ENCODE data around the gene LDAF1.
"Not testable (repeated sequence)": the region's sequence is repeated elsewhere in the genome, so short reads cannot be mapped to it uniquely, and the experiment has no call there.

LDAF1 gene

GRCh38 chr16:21158208-21159110, at the start of gene LDAF1:
Gene LDAF1, plus strand, starts transcription at chr16:21158674. Its CDS starts 2,509 bp downstream, at chr16:21161183.
- peak; percentile 87 for DNase-seq

- not testable (repeated sequence) for DNase-seq
These were observed 42.9 kb upstream of the LDAF1 start for GRCh38 chr16:21115551-21115950.

DNA sequence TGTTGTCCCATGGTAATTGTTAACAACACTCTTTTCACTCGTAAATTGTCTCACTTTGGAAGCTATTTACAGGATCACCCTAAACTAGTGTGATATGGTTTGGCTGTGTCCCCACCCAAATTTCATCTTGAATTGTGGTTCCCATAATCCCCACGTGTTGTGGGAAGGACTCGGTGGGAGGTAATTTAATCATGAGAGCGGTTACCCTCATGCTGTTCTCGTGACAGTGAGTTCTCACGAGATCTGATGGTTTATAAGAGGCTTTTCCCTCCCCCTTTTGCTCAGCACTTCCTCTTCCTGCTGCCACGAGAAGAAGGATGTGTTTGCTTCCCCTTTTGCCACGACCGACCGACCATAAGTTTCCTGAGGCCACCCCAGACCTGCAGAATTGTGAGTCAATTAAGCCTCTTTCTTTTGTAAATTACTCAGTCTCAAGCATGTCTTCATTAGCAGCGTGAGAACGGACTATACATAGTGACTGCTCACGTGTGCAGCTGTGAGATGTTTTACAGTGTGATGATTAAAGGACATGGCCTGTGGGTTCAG, 42.3 kb upstream of the LDAF1 start:
- no peak for DNase-seq

DNA sequence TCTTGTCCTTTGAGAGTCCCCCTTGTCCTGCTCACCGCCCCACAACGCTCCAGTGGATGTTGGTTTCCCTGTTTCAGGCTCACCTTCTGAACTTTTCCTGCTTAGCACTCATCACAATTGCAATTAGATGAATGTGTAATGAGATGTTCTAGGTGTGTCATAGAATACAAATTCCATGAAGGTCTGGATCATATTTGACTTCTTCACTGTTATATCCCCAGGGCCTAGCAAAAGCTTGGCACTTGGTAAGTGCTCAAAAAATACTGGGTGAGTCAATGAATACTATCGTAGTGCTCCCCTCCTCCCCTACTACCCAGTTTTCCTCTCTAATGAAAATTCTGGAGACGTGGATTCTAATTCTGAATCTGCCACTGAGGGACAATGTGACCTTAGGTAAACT, 40.9 kb upstream of the LDAF1 start:
- DNase-seq = no peak

GRCh38 chr16:21120976-21121520, 37.4 kb upstream of the LDAF1 start:
- DNase-seq = no peak

GRCh38 chr16:21125191-21125590, 33.3 kb upstream of the LDAF1 start:
- no peak for DNase-seq

DNA sequence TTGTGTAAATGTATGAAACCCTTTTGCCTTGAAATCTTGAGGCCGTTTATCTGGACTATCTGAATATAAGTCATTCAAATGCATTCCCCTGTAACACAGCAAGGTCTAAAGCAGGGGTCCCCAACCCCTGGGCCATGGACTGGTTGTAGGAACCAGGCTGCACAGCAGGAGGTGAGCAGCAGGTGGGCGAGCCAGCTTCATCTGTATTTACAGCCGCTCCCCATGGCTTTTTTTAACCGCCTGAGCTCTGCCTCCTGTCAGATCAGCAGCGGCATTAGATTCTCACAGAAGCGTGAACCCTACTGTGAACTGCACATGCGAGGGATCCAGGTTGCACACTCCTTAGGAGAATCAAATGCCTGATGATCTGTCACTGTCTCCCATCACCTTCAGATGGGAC, 32.0 kb upstream of the LDAF1 start:
- no peak for DNase-seq

DNA sequence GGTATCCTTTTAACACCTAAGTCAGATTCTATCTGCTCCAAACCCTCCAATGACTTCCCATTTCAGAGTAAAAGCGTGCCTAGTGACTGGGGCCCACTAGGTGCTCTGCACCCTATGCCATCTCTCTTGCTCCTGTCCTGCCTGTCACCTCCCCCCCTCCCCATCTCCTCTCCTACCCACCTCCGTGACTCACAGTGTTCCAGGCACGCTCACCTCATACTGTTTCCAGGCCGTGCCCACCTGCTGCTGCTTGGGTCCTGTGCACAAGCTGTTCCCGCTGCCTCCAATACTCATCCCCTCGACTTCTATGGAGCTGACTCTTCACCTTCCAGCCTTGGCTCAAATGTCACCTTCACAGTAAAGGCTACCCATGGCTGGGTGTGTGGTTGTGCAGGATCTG, 29.5 kb upstream of the LDAF1 start:
- no peak for DNase-seq

GRCh38 chr16:21130811-21131210, 27.7 kb upstream of the LDAF1 start:
- DNase-seq = no peak

GRCh38 chr16:21134053-21134452, 24.4 kb upstream of the LDAF1 start:
- DNase-seq = no peak

DNA sequence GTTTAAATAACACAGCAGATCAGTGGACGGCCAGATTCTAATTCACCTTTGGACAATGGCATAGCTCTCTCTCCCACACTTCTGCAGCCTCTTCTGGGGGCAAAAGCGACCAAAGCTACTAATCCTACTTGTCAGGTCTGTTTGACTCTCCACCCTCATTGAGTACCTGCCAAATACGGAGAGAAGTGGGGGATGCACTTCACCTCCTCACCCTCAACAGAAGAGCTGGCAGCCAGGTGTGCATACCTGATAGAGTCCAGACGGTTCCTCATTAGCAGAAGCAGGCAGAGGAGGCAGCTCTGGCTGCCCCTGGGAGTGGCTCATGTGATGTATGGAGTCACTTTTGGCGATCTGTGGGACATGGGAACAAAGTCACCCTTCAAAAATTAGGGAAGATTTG, 12.7 kb upstream of the LDAF1 start:
- no peak for DNase-seq

GRCh38 chr16:21150375-21151001, 8.0 kb upstream of the LDAF1 start, which contains the start of gene DNAH3:
Gene DNAH3, minus strand, starts transcription at chr16:21150846. Its CDS starts 527 bp downstream, at chr16:21150319.
- DNase-seq = no peak

DNA sequence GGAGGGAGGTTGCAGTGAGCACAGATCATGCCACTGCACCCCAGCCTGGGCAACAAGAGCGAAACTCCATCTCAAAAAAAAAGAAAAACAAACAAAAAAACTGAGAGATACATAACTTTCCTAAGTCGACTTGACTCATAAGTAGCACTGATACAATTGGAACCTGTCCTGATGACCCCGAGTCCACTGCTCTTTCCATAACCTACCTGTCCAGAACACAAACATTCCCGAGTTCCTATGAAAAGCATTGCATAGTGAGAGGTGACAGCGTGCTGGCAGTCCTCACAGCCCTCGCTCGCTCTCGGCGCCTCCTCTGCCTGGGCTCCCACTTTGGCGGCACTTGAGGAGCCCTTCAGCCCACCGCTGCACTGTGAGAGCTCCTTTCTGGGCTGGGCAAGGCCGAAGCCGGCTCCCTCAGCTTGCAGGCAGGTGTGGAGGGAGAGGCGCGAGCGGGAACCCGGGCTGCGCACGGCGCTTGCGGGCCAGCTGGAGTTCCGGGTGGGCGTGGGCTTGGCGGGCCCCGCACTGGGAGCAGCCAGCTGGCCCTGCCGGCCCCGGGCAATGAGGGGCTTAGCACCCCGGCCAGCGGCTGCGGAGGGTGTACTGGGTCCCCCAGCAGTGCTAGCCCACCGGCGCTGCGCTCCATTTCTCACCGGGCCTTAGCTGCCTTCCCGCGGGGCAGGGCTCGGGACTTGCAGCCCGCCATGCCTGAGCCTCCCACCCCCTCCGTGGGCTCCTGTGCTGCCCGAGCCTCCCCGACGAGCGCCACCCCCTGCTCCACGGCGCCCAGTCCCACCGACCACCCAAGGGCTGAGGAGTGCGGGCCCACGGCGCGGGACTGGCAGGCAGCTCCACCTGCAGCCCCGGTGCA, 6.1 kb upstream of the LDAF1 start:
- DNase-seq = not testable (repeated sequence)

GRCh38 chr16:21153124-21153729, 5.2 kb upstream of the LDAF1 start:
- DNase-seq = not testable (repeated sequence)

DNA sequence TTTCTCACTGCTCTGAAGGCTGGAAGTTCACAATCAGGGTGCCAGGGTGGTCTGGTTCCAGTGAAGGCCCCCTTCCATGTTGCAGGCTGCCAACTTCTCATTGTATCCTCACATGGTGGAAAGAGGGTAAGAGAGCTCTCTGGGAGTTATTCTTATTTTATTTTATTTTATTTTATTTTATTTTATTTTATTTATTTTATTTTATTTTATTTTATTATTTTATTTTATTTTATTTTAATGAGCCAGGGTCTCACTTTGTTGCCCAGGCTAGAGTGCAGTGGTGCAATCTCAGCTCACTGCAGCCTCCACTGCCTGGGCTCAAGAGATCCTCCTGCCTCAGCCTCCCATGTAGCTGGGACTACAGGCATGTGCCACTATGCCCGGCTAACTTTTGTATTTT, 2.5 kb upstream of the LDAF1 start:
- not testable (repeated sequence) for DNase-seq

DNA sequence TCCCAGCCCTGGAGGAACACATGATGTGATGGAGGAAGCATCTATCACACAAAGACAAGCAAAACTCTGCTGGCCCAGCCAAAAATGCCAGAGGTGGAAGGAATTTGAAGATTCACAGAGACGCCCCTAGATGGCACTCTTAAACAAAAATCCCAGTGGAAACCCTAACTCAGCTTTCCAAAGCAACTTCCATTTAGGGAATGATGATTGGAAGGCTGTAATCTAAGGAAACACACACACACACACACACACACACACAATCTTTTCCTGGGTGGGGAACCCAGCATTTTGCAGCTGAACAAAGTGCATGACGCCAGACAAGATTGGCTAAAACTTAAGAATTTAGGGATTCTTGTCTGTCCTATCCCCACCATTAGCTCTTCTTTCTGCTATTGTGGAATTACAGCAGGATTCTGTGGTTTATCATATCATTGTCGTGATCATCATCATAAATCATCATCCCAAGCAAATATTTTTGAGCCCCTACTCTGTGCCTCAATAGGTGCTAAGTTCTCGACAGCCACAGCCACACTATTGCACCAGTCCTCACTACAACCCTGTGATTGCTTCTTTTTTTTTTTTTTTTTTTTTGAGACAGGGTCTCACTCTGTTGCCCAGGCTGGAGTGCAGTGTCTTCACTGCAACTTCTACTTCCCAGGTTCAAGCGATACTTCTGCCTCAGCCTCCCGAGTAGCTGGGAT, 1.6 kb upstream of the LDAF1 start:
- peak; percentile 85 for DNase-seq

DNA sequence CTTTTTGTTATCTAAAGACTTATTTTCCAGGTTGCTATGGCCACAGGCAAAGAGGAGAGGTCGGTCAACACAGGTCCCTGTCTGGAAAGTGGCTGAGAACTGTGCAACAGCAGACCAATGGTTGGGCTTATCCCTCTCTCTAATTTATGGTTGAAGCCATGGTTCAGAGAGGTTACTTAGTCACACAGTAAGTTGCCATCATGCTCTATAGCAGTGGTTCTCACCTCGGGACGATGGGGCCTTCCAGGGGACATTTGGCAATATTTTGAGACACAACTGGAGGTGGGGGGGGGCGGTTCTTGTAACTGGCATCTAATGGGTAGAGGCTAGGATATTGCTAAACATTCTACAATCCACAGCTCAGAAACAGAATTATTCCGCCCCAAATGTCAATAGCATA, 842 bp upstream of the LDAF1 start:
- no peak for DNase-seq

GRCh38 chr16:21159281-21159951, 942 bp downstream of the LDAF1 start:
- DNase-seq = peak; percentile 60

- DNase-seq = no peak
These were observed 1.8 kb downstream of the LDAF1 start for GRCh38 chr16:21160276-21160675.

DNA sequence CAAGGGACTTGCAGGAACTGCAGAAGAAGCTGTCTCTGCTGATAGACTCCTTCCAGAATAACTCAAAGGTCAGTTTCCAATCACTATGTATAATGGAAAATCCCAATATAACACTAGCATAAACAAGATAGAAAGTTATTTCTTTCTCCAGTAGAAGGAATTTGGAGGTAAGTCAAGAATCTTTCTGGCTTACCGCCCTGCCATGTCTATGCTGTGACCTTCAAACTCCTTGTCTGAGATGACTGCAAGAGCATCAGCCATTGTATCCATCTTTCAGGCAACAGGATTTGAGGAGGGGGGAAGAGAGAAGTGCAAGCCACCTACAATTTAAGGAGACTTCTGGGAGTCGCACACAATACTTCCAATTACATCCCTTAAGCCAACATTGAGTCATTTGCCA, 2.7 kb downstream of the LDAF1 start:
- no peak for DNase-seq

- DNase-seq = peak; percentile 77
These were observed 4.2 kb downstream of the LDAF1 start for GRCh38 chr16:21162661-21163151.
